Measurements from ENCODE around the gene FRMD3.

Gene FRMD3

DNA sequence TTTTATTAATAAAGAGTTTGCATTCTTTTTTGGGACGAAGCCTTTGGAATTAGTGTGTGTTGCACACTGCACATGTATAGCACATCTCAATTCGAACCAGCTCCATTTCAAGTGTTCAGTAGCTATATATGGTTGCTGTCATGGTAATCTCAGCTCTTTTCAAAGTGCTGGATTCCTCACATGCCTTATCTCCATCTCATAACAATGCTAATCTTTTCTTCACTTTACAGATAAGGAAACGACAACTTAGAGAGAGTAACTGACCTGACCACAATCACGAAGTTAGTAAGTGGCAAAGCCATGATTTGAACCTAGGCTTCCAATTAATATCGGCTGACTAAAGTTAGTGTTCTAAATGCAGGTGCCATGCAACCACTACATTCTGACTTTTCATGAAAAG, 270.5 kb downstream of the FRMD3 start:
- TF ChIP-seq TEAD4 (IDR thresholded peaks at IDR 0.05) (no peak), MAX (IDR thresholded peaks at IDR 0.05) (no peak), ZBTB7A (IDR thresholded peaks at IDR 0.05; ENCODE audit: low read depth) (no peak), EGR1 (IDR thresholded peaks at IDR 0.05) (no peak), FOXM1 (IDR thresholded peaks at IDR 0.05; ENCODE audit: borderline replicate concordance, low read depth) (no peak), TCF12 (IDR thresholded peaks at IDR 0.05; ENCODE audit: low read depth) (no peak)
- TF ChIP-seq, protein P1, sequence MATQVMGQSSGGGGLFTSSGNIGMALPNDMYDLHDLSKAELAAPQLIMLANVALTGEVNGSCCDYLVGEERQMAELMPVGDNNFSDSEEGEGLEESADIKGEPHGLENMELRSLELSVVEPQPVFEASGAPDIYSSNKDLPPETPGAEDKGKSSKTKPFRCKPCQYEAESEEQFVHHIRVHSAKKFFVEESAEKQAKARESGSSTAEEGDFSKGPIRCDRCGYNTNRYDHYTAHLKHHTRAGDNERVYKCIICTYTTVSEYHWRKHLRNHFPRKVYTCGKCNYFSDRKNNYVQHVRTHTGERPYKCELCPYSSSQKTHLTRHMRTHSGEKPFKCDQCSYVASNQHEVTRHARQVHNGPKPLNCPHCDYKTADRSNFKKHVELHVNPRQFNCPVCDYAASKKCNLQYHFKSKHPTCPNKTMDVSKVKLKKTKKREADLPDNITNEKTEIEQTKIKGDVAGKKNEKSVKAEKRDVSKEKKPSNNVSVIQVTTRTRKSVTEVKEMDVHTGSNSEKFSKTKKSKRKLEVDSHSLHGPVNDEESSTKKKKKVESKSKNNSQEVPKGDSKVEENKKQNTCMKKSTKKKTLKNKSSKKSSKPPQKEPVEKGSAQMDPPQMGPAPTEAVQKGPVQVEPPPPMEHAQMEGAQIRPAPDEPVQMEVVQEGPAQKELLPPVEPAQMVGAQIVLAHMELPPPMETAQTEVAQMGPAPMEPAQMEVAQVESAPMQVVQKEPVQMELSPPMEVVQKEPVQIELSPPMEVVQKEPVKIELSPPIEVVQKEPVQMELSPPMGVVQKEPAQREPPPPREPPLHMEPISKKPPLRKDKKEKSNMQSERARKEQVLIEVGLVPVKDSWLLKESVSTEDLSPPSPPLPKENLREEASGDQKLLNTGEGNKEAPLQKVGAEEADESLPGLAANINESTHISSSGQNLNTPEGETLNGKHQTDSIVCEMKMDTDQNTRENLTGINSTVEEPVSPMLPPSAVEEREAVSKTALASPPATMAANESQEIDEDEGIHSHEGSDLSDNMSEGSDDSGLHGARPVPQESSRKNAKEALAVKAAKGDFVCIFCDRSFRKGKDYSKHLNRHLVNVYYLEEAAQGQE (IDR thresholded peaks at IDR 0.05; ENCODE audit: low read depth), result no peak

- TF ChIP-seq CREB1 (IDR thresholded peaks at IDR 0.05; ENCODE audit: low read depth) (no peak), CEBPB (IDR thresholded peaks at IDR 0.05) (no peak), EP300 (IDR thresholded peaks at IDR 0.05; ENCODE audit: borderline replicate concordance) (no peak), TAF1 (IDR thresholded peaks at IDR 0.05; ENCODE audit: low read depth) (no peak), YY1 (IDR thresholded peaks at IDR 0.05; ENCODE audit: low read depth) (no peak), EGR1 (IDR thresholded peaks at IDR 0.05) (no peak), RAD21 (IDR thresholded peaks at IDR 0.05; ENCODE audit: low read depth) (no peak), TEAD4 (IDR thresholded peaks at IDR 0.05) (no peak), NFIC (IDR thresholded peaks at IDR 0.05) (no peak), ZBTB7A (IDR thresholded peaks at IDR 0.05; ENCODE audit: low read depth) (no peak)
- TF ChIP-seq, protein P2, sequence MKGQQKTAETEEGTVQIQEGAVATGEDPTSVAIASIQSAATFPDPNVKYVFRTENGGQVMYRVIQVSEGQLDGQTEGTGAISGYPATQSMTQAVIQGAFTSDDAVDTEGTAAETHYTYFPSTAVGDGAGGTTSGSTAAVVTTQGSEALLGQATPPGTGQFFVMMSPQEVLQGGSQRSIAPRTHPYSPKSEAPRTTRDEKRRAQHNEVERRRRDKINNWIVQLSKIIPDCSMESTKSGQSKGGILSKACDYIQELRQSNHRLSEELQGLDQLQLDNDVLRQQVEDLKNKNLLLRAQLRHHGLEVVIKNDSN (IDR thresholded peaks at IDR 0.05), result no peak
- TF ChIP-seq, protein P1 (IDR thresholded peaks at IDR 0.05; ENCODE audit: low read depth), result no peak
Measured at GRCh38 chr9:83266666-83267496, 271.3 kb downstream of the FRMD3 start.

- no peak for TF ChIP-seq FOXM1 (IDR thresholded peaks at IDR 0.05; ENCODE audit: borderline replicate concordance, low read depth)
- no peak for TF ChIP-seq YY1 (IDR thresholded peaks at IDR 0.05; ENCODE audit: low read depth)
- TF ChIP-seq, protein P1 (IDR thresholded peaks at IDR 0.05; ENCODE audit: low read depth), result no peak
- TF ChIP-seq, protein P2 (IDR thresholded peaks at IDR 0.05), result no peak
- TF ChIP-seq TCF12 (IDR thresholded peaks at IDR 0.05; ENCODE audit: low read depth), result no peak
- no peak for TF ChIP-seq CREB1 (IDR thresholded peaks at IDR 0.05; ENCODE audit: low read depth)
- TF ChIP-seq TAF1 (IDR thresholded peaks at IDR 0.05; ENCODE audit: low read depth), result no peak
- no peak for TF ChIP-seq EP300 (IDR thresholded peaks at IDR 0.05; ENCODE audit: borderline replicate concordance)
- TF ChIP-seq EGR1 (IDR thresholded peaks at IDR 0.05), result no peak
Measured at GRCh38 chr9:83266331-83266665, 271.9 kb downstream of the FRMD3 start.

- TF ChIP-seq MAX (IDR thresholded peaks at IDR 0.05) (no peak), TAF1 (IDR thresholded peaks at IDR 0.05; ENCODE audit: low read depth) (no peak), EGR1 (IDR thresholded peaks at IDR 0.05) (no peak)
- TF ChIP-seq, protein P2 (IDR thresholded peaks at IDR 0.05), result no peak
Measured at GRCh38 chr9:83264315-83264714, 273.9 kb downstream of the FRMD3 start.
